ENCODE results near the gene ORC4. TPM values are rescaled to one million over a fixed set of nuclear protein-coding genes. Genes with fewer than 3 reads are reported as not detected.

The ORC4 gene
- polyA plus RNA-seq, 1 donor from 2014 or later = 261 TPM

- Histone ChIP-seq H3K9me2 (ENCODE audit: insufficient read depth, low read length) (no peaks in the 10 kb centered on the region), H3K79me2 (replicated peaks; ENCODE audit: insufficient read depth, low read length) (no peaks in the 10 kb centered on the region), H3K36me3 (ENCODE audit: insufficient read depth, low read length) (peaks cover 16% of the 10 kb centered on the region), H3F3A (ENCODE audit: insufficient read depth, low read length, poor library complexity, severe bottlenecking) (no peaks in the 10 kb centered on the region), H3K27me3 (ENCODE audit: insufficient read depth, low read depth, low read length) (no peaks in the 10 kb centered on the region), H3K4me3 (ENCODE audit: low read length) (no peak overlapping the region), H3K27ac (ENCODE audit: low read length) (no peak overlapping the region), H3K9ac (ENCODE audit: low read length) (no peak overlapping the region), H3K4me2 (ENCODE audit: low read length) (no peak overlapping the region), H2AFZ (ENCODE audit: low read depth, low read length) (no peak overlapping the region), H4K20me1 (ENCODE audit: insufficient read depth) (no peaks in the 10 kb centered on the region), H3K9me3 (ENCODE audit: low read length) (no peaks in the 10 kb centered on the region)
- TF ChIP-seq EZH2 (IDR thresholded peaks at IDR 0.05; ENCODE audit: borderline replicate concordance, insufficient read depth, low read length, poor library complexity, severe bottlenecking) (no peak), MXI1 (conservative IDR thresholded peaks at IDR 0.05; ENCODE audit: poor library complexity, severe bottlenecking) (no peak), EP300 (conservative IDR thresholded peaks at IDR 0.05; ENCODE audit: poor library complexity, severe bottlenecking) (no peak), POLR2AphosphoS5 (IDR thresholded peaks at IDR 0.05) (no peak), SMC3 (conservative IDR thresholded peaks at IDR 0.05; ENCODE audit: poor library complexity) (peak; percentile 84), TAF1 (IDR thresholded peaks at IDR 0.05; ENCODE audit: low read depth) (no peak), RAD21 (conservative IDR thresholded peaks at IDR 0.05) (peak; percentile 85)
- TF ChIP-seq, protein P1, sequence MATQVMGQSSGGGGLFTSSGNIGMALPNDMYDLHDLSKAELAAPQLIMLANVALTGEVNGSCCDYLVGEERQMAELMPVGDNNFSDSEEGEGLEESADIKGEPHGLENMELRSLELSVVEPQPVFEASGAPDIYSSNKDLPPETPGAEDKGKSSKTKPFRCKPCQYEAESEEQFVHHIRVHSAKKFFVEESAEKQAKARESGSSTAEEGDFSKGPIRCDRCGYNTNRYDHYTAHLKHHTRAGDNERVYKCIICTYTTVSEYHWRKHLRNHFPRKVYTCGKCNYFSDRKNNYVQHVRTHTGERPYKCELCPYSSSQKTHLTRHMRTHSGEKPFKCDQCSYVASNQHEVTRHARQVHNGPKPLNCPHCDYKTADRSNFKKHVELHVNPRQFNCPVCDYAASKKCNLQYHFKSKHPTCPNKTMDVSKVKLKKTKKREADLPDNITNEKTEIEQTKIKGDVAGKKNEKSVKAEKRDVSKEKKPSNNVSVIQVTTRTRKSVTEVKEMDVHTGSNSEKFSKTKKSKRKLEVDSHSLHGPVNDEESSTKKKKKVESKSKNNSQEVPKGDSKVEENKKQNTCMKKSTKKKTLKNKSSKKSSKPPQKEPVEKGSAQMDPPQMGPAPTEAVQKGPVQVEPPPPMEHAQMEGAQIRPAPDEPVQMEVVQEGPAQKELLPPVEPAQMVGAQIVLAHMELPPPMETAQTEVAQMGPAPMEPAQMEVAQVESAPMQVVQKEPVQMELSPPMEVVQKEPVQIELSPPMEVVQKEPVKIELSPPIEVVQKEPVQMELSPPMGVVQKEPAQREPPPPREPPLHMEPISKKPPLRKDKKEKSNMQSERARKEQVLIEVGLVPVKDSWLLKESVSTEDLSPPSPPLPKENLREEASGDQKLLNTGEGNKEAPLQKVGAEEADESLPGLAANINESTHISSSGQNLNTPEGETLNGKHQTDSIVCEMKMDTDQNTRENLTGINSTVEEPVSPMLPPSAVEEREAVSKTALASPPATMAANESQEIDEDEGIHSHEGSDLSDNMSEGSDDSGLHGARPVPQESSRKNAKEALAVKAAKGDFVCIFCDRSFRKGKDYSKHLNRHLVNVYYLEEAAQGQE (IDR thresholded peaks at IDR 0.05; ENCODE audit: borderline replicate concordance) = no peak
- TF ChIP-seq, protein P2, sequence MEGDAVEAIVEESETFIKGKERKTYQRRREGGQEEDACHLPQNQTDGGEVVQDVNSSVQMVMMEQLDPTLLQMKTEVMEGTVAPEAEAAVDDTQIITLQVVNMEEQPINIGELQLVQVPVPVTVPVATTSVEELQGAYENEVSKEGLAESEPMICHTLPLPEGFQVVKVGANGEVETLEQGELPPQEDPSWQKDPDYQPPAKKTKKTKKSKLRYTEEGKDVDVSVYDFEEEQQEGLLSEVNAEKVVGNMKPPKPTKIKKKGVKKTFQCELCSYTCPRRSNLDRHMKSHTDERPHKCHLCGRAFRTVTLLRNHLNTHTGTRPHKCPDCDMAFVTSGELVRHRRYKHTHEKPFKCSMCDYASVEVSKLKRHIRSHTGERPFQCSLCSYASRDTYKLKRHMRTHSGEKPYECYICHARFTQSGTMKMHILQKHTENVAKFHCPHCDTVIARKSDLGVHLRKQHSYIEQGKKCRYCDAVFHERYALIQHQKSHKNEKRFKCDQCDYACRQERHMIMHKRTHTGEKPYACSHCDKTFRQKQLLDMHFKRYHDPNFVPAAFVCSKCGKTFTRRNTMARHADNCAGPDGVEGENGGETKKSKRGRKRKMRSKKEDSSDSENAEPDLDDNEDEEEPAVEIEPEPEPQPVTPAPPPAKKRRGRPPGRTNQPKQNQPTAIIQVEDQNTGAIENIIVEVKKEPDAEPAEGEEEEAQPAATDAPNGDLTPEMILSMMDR (IDR thresholded peaks at IDR 0.05; ENCODE audit: poor library complexity, severe bottlenecking) = peak; percentile 82
Observed at GRCh38 chr2:147937744-147938349, 82.7 kb downstream of the ORC4 start.

DNA sequence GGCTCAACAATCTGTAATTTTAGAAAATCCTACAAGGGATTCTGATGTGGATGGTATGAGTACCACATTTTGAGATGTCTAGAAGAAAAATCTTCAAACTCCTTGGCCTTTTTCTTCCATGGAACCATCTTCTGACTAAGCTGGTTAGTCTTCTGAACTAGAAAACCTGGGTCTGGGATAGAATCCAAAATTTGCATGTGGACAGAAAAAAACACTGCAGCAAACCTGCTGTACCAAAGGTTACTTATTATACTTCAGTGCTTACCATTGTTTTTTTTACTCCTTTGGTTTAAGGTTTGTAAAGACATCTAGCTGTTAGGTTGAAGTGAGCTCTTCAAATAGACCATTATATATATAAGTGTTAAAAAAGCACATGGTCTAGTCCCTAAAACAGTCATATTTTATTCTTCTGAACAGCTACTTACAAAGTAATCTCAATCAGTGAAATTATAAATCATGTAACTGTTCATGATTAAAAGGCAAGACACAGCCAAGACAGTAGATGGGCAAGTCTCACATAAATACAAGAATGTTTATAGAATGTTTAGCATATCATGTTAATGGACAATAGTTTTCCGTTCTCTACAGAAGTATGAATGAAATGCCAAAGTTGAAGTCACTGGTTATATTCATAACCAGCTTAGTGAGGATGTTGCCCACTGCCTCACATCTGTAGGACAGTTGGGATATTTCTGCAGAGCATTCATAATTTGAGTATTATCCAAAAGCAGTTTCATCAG, 85.5 kb downstream of the ORC4 start:
- Histone ChIP-seq H3K9ac (ENCODE audit: low read length) (no peak overlapping the region), H4K20me1 (ENCODE audit: insufficient read depth) (no peaks in the 10 kb centered on the region), H3K79me2 (replicated peaks; ENCODE audit: insufficient read depth, low read length) (no peaks in the 10 kb centered on the region), H3K27me3 (ENCODE audit: insufficient read depth, low read depth, low read length) (no peaks in the 10 kb centered on the region), H3K9me3 (ENCODE audit: low read length) (no peaks in the 10 kb centered on the region), H2AFZ (ENCODE audit: low read depth, low read length) (no peak overlapping the region), H3K27ac (ENCODE audit: low read length) (no peak overlapping the region), H3F3A (ENCODE audit: insufficient read depth, low read length, poor library complexity, severe bottlenecking) (no peaks in the 10 kb centered on the region), H3K4me3 (ENCODE audit: low read length) (no peak overlapping the region), H3K36me3 (ENCODE audit: insufficient read depth, low read length) (peaks cover 16% of the 10 kb centered on the region), H3K4me2 (ENCODE audit: low read length) (no peak overlapping the region), H3K9me2 (ENCODE audit: insufficient read depth, low read length) (no peaks in the 10 kb centered on the region)
- TF ChIP-seq POLR2AphosphoS5 (IDR thresholded peaks at IDR 0.05) (no peak), EP300 (conservative IDR thresholded peaks at IDR 0.05; ENCODE audit: poor library complexity, severe bottlenecking) (no peak), SMC3 (conservative IDR thresholded peaks at IDR 0.05; ENCODE audit: poor library complexity) (no peak), MXI1 (conservative IDR thresholded peaks at IDR 0.05; ENCODE audit: poor library complexity, severe bottlenecking) (no peak), EZH2 (IDR thresholded peaks at IDR 0.05; ENCODE audit: borderline replicate concordance, insufficient read depth, low read length, poor library complexity, severe bottlenecking) (no peak), TAF1 (IDR thresholded peaks at IDR 0.05; ENCODE audit: low read depth) (no peak), RAD21 (conservative IDR thresholded peaks at IDR 0.05) (no peak)
- TF ChIP-seq, protein P1 (IDR thresholded peaks at IDR 0.05; ENCODE audit: borderline replicate concordance) = no peak
- TF ChIP-seq, protein P2 (IDR thresholded peaks at IDR 0.05; ENCODE audit: poor library complexity, severe bottlenecking) = no peak
